T-helper 2 cell treated with Interferon-gamma antibody and Interleukin-4, amounts not matched to agents 100 ng/mL and 5 ng/mL, for 36 hours (primary cell): Measurements from ENCODE around the gene AURKA. TPM values are rescaled to one million over a fixed set of nuclear protein-coding genes. Genes with fewer than 3 reads are reported as not detected.

ENCODE experiments used
- intact Hi-C: fragments of 100-400 bp; cut with micrococcal nuclease; formaldehyde crosslinking; loops from one replicate; pipeline ENCODE4 v1.15.1; 2023
- total RNA-seq: library from RNA; stranded (reverse); gene quantifications from 2 replicates; pipeline ENCODE4 v1.2.3, GENCODE V29; 2022

The AURKA gene
- 59.9 and 62.9 TPM in 2 replicates for total RNA-seq

GRCh38 chr20:56392132-56392880 lies at the start of gene AURKA, which contains the start of gene CSTF1:
Gene AURKA (minus strand): TSS chr20:56392215. CDS start chr20:56388197, 4,018 bp downstream.
Gene CSTF1 (plus strand): TSS chr20:56392645. CDS start chr20:56395553, 2,908 bp downstream.
- intact Hi-C loops: loop anchor here (1.0 to 2.0 kb wide), 4 partner anchors 20 to 998 kb away; partner anchors contain the start of genes CASS4, FAM210B, RBM38 and RTF2

GRCh38 chr20:56440346-56441007 lies 48.5 kb upstream of the AURKA start:
- intact Hi-C loops: loop anchor here (1.0 kb wide), 1 partner anchor 20 kb away; no protein-coding TSS in a partner anchor

GRCh38 chr20:56439771-56440291 lies 47.8 kb upstream of the AURKA start:
- intact Hi-C loops: loop anchor here (1.0 kb wide), 1 partner anchor 20 kb away; no protein-coding TSS in a partner anchor

- intact Hi-C loops: no loop called here
These were observed 46.3 kb upstream of the AURKA start for GRCh38 chr20:56438284-56438683.

- intact Hi-C loops: no loop called here
These were observed 45.4 kb upstream of the AURKA start for GRCh38 chr20:56437196-56437960.

GRCh38 chr20:56433880-56434255 lies 41.9 kb upstream of the AURKA start:
- intact Hi-C loops: no loop called here

- intact Hi-C loops: no loop called here
These were observed 41.3 kb upstream of the AURKA start for GRCh38 chr20:56433221-56433879.

GRCh38 chr20:56431471-56431870 lies 39.5 kb upstream of the AURKA start:
- intact Hi-C loops: no loop called here

GRCh38 chr20:56430957-56431356 lies 38.9 kb upstream of the AURKA start:
- intact Hi-C loops: no loop called here

- intact Hi-C loops: no loop called here
These were observed 38.4 kb upstream of the AURKA start for GRCh38 chr20:56430461-56430860.

- intact Hi-C loops: no loop called here
These were observed 37.9 kb upstream of the AURKA start for GRCh38 chr20:56429941-56430340.

- intact Hi-C loops: no loop called here
These were observed 37.5 kb upstream of the AURKA start for GRCh38 chr20:56429502-56429901.

GRCh38 chr20:56428881-56429280 lies 36.9 kb upstream of the AURKA start:
- intact Hi-C loops: no loop called here

- intact Hi-C loops: no loop called here
These were observed 36.4 kb upstream of the AURKA start for GRCh38 chr20:56428410-56428809.

GRCh38 chr20:56427797-56428196 lies 35.8 kb upstream of the AURKA start:
- intact Hi-C loops: no loop called here

- intact Hi-C loops: no loop called here
These were observed 34.9 kb upstream of the AURKA start for GRCh38 chr20:56426926-56427325.

GRCh38 chr20:56426026-56426425 lies 34.0 kb upstream of the AURKA start:
- intact Hi-C loops: no loop called here

GRCh38 chr20:56424931-56425330 lies 32.9 kb upstream of the AURKA start:
- intact Hi-C loops: no loop called here

GRCh38 chr20:56423886-56424285 lies 31.9 kb upstream of the AURKA start:
- intact Hi-C loops: no loop called here

GRCh38 chr20:56423211-56423610 lies 31.2 kb upstream of the AURKA start:
- intact Hi-C loops: no loop called here

- intact Hi-C loops: no loop called here
These were observed 30.8 kb upstream of the AURKA start for GRCh38 chr20:56422824-56423189.
